SK-N-SH treated with all-trans-retinoic acid at 6 μM for 48 hours (cell line): ENCODE data around the gene SLC37A2.

Source experiments
- ATAC-seq: fragments of 200-7000 bp; cut with Tn5 transposase; 3 replicates; pipeline ENCODE4 v1.9.1; 2020; ENCODE audit warnings: mild to moderate bottlenecking, moderate library complexity
- ARNTL ChIP-seq: fragments of 450-650 bp; formaldehyde crosslinking; IDR thresholded peaks from 2 replicates; pipeline ENCODE4 v1.5.0; 2020; ENCODE audit warnings: low read depth, mild to moderate bottlenecking, moderate library complexity, borderline replicate concordance
- BACH2 ChIP-seq: fragments of 250-450 bp; sonication (Bioruptor Pico); IDR thresholded peaks from 2 replicates; pipeline ENCODE4 v1.9.0; 2021; ENCODE audit warnings: mild to moderate bottlenecking, borderline replicate concordance
- CSDC2 ChIP-seq: fragments of 250-450 bp; sonication (Bioruptor Pico); IDR thresholded peaks from 2 replicates; pipeline ENCODE4 v1.5.0; 2020; ENCODE audit warnings: mild to moderate bottlenecking, moderate library complexity
- ESRRG ChIP-seq: fragments of 250-450 bp; sonication (Bioruptor Pico); IDR thresholded peaks from 2 replicates; pipeline ENCODE4 v1.6.1; 2021; ENCODE audit warnings: mild to moderate bottlenecking
- GLIS3 ChIP-seq: fragments of 250-450 bp; sonication (Bioruptor Pico); IDR thresholded peaks from 2 replicates; pipeline ENCODE4 v1.5.0; 2020; ENCODE audit warnings: mild to moderate bottlenecking, moderate library complexity
- OSR1 ChIP-seq: fragments of 250-450 bp; sonication (Bioruptor Pico); IDR thresholded peaks from 2 replicates; pipeline ENCODE4 v1.8.0; 2022; ENCODE audit warnings: moderate library complexity, mild to moderate bottlenecking, inconsistent platforms
- RARB ChIP-seq: fragments of 250-450 bp; sonication (Bioruptor Pico); IDR thresholded peaks from 2 replicates; pipeline ENCODE4 v1.8.0; 2021; ENCODE audit warnings: mild to moderate bottlenecking, moderate library complexity
- SNAI2 ChIP-seq: fragments of 250-450 bp; sonication (Bioruptor Pico); IDR thresholded peaks from 2 replicates; pipeline ENCODE4 v1.5.0; 2020; ENCODE audit warnings: mild to moderate bottlenecking, moderate library complexity
- TCF4 ChIP-seq: fragments of 250-450 bp; sonication (Bioruptor Pico); IDR thresholded peaks from 2 replicates; pipeline ENCODE4 v1.8.0; 2021; ENCODE audit warnings: mild to moderate bottlenecking, moderate library complexity, borderline replicate concordance
- ZFP30 ChIP-seq: fragments of 450-650 bp; formaldehyde crosslinking; IDR thresholded peaks from 2 replicates; pipeline ENCODE4 v1.5.0; 2022; ENCODE audit warnings: mild to moderate bottlenecking, moderate library complexity
- ZNF565 ChIP-seq: fragments of 450-650 bp; formaldehyde crosslinking; conservative IDR thresholded peaks from 2 replicates; pipeline ENCODE4 v1.5.0; 2020; ENCODE audit warnings: low read depth, mild to moderate bottlenecking, moderate library complexity
- ZNF70 ChIP-seq: fragments of 450-650 bp; formaldehyde crosslinking; IDR thresholded peaks from 2 replicates; pipeline ENCODE4 v1.5.0; 2020; ENCODE audit warnings: mild to moderate bottlenecking, moderate library complexity
- TF ChIP-seq, protein P1 (sequence below): fragments of 250-450 bp; sonication (Bioruptor Pico); IDR thresholded peaks from 2 replicates; pipeline ENCODE4 v1.5.1; 2020; ENCODE audit warnings: low read depth, mild to moderate bottlenecking, moderate library complexity
- TF ChIP-seq, protein P2 (sequence below): fragments of 250-450 bp; sonication (Bioruptor Pico); IDR thresholded peaks from 2 replicates; pipeline ENCODE4 v1.8.0; 2020; ENCODE audit warnings: mild to moderate bottlenecking, moderate library complexity, borderline replicate concordance

Gene SLC37A2

DNA sequence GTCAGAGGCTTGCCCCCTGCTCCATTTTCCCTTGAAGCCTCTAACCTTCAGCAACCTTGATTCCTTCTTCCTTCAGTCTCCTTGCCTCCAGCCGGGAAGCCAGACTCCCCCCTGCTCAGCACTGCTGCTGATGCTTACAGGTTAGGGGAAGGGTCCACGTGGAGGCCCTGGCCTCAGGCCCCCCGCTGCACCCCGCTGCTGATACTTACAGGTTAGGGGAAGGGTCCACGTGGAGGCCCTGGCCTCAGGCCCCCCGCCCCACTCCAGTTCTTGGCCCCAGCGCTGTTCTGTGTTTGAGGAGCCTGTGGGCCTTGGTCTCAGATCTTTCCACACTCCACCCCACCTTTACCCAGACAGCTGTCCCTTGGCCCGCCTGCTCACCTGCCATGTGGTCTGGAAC lies 75.9 kb downstream of the SLC37A2 start:
- no peak for TF ChIP-seq BACH2 (CRISPR knock-in tag)
- ATAC-seq = no peak

DNA sequence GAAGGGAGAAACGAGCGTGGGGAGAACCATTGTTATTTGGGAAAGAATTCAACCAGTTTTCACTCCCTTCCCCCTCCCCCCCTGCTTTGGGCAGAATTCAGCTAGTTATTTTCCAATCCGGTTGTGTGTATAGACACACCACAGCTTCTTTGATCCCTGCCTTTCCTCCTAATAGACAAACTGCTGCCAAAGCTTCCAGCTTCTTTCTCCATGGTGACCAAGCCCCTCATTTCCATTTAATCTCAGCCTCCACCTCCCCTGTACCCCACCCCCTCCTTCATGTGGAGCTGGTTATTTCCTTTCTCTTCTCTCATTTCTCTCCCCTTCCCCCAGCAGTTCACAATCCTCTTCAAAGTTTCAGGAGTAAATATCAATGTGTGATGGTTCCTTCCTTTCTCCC lies 76.7 kb downstream of the SLC37A2 start:
- no peak for TF ChIP-seq GLIS3 (CRISPR knock-in tag)
- TF ChIP-seq ZFP30 (CRISPR knock-in tag) = no peak
- TF ChIP-seq ZNF70 (CRISPR knock-in tag) = no peak
- no peak for TF ChIP-seq RARB
- no peak for TF ChIP-seq SNAI2
- TF ChIP-seq, protein P1, sequence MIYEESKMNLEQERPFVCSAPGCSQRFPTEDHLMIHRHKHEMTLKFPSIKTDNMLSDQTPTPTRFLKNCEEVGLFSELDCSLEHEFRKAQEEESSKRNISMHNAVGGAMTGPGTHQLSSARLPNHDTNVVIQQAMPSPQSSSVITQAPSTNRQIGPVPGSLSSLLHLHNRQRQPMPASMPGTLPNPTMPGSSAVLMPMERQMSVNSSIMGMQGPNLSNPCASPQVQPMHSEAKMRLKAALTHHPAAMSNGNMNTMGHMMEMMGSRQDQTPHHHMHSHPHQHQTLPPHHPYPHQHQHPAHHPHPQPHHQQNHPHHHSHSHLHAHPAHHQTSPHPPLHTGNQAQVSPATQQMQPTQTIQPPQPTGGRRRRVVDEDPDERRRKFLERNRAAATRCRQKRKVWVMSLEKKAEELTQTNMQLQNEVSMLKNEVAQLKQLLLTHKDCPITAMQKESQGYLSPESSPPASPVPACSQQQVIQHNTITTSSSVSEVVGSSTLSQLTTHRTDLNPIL (CRISPR knock-in tag) = no peak
- TF ChIP-seq ARNTL (CRISPR knock-in tag) = no peak
- no peak for TF ChIP-seq CSDC2
- no peak for TF ChIP-seq TCF4 (CRISPR knock-in tag)
- TF ChIP-seq ESRRG (CRISPR knock-in tag) = no peak
- TF ChIP-seq OSR1 (CRISPR knock-in tag) = no peak
- no peak for TF ChIP-seq ZNF565
- TF ChIP-seq BACH2 (CRISPR knock-in tag) = no peak
- TF ChIP-seq, protein P2, sequence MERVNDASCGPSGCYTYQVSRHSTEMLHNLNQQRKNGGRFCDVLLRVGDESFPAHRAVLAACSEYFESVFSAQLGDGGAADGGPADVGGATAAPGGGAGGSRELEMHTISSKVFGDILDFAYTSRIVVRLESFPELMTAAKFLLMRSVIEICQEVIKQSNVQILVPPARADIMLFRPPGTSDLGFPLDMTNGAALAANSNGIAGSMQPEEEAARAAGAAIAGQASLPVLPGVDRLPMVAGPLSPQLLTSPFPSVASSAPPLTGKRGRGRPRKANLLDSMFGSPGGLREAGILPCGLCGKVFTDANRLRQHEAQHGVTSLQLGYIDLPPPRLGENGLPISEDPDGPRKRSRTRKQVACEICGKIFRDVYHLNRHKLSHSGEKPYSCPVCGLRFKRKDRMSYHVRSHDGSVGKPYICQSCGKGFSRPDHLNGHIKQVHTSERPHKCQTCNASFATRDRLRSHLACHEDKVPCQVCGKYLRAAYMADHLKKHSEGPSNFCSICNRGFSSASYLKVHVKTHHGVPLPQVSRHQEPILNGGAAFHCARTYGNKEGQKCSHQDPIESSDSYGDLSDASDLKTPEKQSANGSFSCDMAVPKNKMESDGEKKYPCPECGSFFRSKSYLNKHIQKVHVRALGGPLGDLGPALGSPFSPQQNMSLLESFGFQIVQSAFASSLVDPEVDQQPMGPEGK (CRISPR knock-in tag) = no peak
- no peak for ATAC-seq
